ENCODE data around the gene WDR73. TPM values are rescaled to one million over a fixed set of nuclear protein-coding genes. Genes with fewer than 3 reads are reported as not detected.

Gene WDR73
- total and polyA plus RNA-seq, 2 of the 4 experiments (the other 2 are of a cell fraction), result 21.5 to 25.5 TPM

DNA sequence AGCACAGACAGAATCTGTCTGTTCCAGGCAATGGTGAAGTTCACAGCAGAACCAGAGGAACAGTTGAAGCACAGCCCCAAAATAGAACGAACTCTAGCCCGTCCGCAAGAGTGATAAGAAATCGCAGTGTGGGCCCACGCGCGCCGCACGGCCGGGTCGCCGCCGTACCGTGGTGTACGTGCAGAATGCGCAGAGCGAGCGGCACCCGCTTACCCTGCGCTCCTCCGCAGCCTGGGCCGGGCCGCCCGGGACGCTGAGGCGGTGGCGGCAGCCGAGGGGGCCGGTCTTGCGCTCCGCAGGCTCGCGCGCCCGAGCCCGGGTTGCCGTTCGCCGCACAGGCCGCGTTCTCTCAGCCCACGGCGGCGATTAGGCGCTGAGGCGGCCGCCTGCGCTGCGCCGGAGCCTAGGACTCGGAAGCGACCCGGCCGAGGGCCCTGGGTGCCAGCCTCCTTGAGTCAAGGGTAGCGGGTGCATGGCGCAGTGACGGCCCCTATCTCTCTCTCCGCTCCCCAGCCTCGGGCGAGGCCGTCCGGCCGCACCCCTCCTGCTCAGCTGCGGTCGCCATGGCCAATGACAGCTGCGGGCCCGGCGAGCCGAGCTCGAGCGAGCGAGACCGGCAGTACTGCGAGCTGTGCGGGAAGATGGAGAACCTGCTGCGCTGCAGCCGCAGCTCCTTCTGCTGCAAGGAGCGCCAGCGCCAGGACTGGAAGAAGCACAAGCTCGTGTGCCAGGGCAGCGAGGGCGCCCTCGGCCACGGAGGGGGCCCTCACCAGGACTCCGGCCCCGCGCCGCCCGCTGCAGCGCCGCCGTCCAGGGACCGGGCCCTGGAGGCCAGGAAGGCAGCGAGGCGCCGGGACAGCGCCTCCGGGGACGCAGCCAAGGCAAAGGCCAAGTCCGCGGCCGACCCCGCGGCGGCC, 20.5 kb downstream of the WDR73 start:
- Histone ChIP-seq H2BK20ac (ENCODE audit: low read depth, low read length) (no peak overlapping the region), H3K4me1 (ENCODE audit: control insufficient read depth, insufficient read depth, low read length) (peaks cover 11% of the 10 kb centered on the region), H3K4me3 (ENCODE audit: insufficient read depth, low read depth, low read length) (peak overlapping the region; percentile 62), H3K4ac (ENCODE audit: low read depth, low read length) (peak overlapping the region; percentile 81), H3K36me3 (ENCODE audit: control insufficient read depth, insufficient read depth, low read length) (peaks cover 13% of the 10 kb centered on the region), H2BK15ac (ENCODE audit: low read depth, low read length) (no peak overlapping the region), H3K4me2 (ENCODE audit: low read depth, low read length) (peak overlapping the region; percentile 99), H4K20me1 (ENCODE audit: insufficient read depth, low read length) (peaks cover 7% of the 10 kb centered on the region; the same call in 1 of the 2 replicates), H4K5ac (ENCODE audit: low read depth, low read length) (peak overlapping the region; percentile 87; the same call in 1 of the 2 replicates), H2AK5ac (ENCODE audit: low read depth, low read length) (peak overlapping the region; percentile 66; the same call in 1 of the 2 replicates), H3K27me3 (ENCODE audit: control insufficient read depth, insufficient read depth, low read length) (no peaks in the 10 kb centered on the region), H3K79me1 (ENCODE audit: low read depth in 1 of 2, low read length in 2 of 2) (peaks cover 21 to 38% of the 10 kb centered on the region in 2 experiments), H2AK9ac (replicated peaks; ENCODE audit: low read depth, low read length, poor library complexity) (peak overlapping the region; percentile 85), H2AFZ (replicated peaks; ENCODE audit: low read length, poor library complexity) (peak overlapping the region; percentile 92), H4K8ac (ENCODE audit: low read depth in 2 of 2, low read length in 2 of 2) (peak overlapping the region; percentile 63 to 85), H3K14ac (replicated peaks; ENCODE audit: low read depth, low read length) (peak overlapping the region; percentile 82), H2BK5ac (ENCODE audit: low read depth, low read length, poor library complexity, severe bottlenecking) (peak overlapping the region; percentile 89), H3K9ac (ENCODE audit: low read depth, low read length) (peak overlapping the region; percentile 97), H2BK120ac (ENCODE audit: low read depth, low read length) (peak overlapping the region; percentile 1; the same call in 1 of the 2 replicates), H3K56ac (ENCODE audit: extremely low read depth, insufficient read depth, low read length) (peak overlapping the region; percentile 58), H3K27ac (ENCODE audit: insufficient read depth, low read length) (peak overlapping the region; percentile 76), H3K9me1 (ENCODE audit: insufficient read depth, low read length) (peaks cover 16% of the 10 kb centered on the region), H4K91ac (ENCODE audit: insufficient read depth, low read depth, low read length) (peak overlapping the region; percentile 72), H3K18ac (ENCODE audit: low read depth, low read length) (peak overlapping the region; percentile 90), H3K23ac (ENCODE audit: low read depth, low read length) (peak overlapping the region; percentile 81), H3K9me3 (ENCODE audit: control insufficient read depth, insufficient read depth, low read length) (no peaks in the 10 kb centered on the region)
- intact Hi-C loops (cut with micrococcal nuclease) (loop anchor here (2.0 to 10.0 kb wide), 2 partner anchors 33 to 49 kb away; partner anchors contain the start of gene ZSCAN2), in situ Hi-C loops (cut with MboI; ENCODE audit: low sequenced_read_pairs) (no loop called here), dilution Hi-C loops (cut with HindIII; ENCODE audit: low sequenced_read_pairs, unreplicated experiment) (no loop called here)
- peak; percentile 71 for ATAC-seq (ENCODE audit: low read depth)
- DNase-seq, result peak; percentile 67
- ChIA-PET POLR2A (ENCODE audit: unreplicated experiment) (no interaction called here), CTCF (no interaction called here)
- WGBS, 2 experiments (ENCODE audit: extremely low coverage in 2 of 2, insufficient read length in 1 of 2), result 1% methylated on average over 68 of the region's 105 CpGs; no CpG with 5 or more reads in 1 of the 2 experiments
- BruUV-seq (replicated peaks), result no TSS peak
- no peak for TF ChIP-seq CEBPB (IDR thresholded peaks at IDR 0.05; ENCODE audit: low read depth, low read length)
- peak; percentile 34; the same call in 1 of the 2 replicates for TF ChIP-seq MAZ (IDR thresholded peaks at IDR 0.05; ENCODE audit: borderline replicate concordance, low read depth, low read length)
